ENCODE results near the gene SRMS. TPM values are rescaled to one million over a fixed set of nuclear protein-coding genes. Genes with fewer than 3 reads are reported as not detected.

The SRMS gene
- total RNA-seq, 1 donor from 2014 or later, result not detected

GRCh38 chr20:63546256-63546955 is 1.1 kb downstream of the SRMS start:
- no peak for DNase-seq (ENCODE audit: low spot score)
- no peak overlapping the region for H2AFZ ChIP-seq (replicated peaks)
- no peak overlapping the region for H3K9ac ChIP-seq
- Mint-ChIP-seq H3K9me3 (no peaks in the 10 kb centered on the region), H3K4me1 (peaks cover 10% of the 10 kb centered on the region), H3K27ac (no peak overlapping the region), H3K4me3 (no peak overlapping the region), H3K27me3 (ENCODE audit: insufficient read depth, low read depth) (peaks cover 11% of the 10 kb centered on the region), H3K36me3 (no peaks in the 10 kb centered on the region)
- H3K79me2 ChIP-seq (ENCODE audit: low read depth), result no peaks in the 10 kb centered on the region
- H3K36me3 ChIP-seq, result no peaks in the 10 kb centered on the region
- no peaks in the 10 kb centered on the region for H3F3A ChIP-seq (ENCODE audit: low read depth)
- H3K27ac ChIP-seq, result no peak overlapping the region
- no peaks in the 10 kb centered on the region for H3K27me3 ChIP-seq
- H3K9me3 ChIP-seq (ENCODE audit: low read depth), result no peaks in the 10 kb centered on the region
- H3K4me1 ChIP-seq, result no peaks in the 10 kb centered on the region
- no peak overlapping the region for H3K4me3 ChIP-seq
- TF ChIP-seq EZH2phosphoT487 (IDR thresholded peaks at IDR 0.05) (no peak), EZH2 (IDR thresholded peaks at IDR 0.05) (no peak), CTCF (IDR thresholded peaks at IDR 0.05) (no peak)
- H4K20me1 ChIP-seq (ENCODE audit: low read depth), result no peaks in the 10 kb centered on the region
- H3K4me2 ChIP-seq, result no peak overlapping the region

- H3K4me2 ChIP-seq, result no peak overlapping the region
- DNase-seq (ENCODE audit: low spot score), result no peak
- H3K27ac ChIP-seq, result no peak overlapping the region
- Mint-ChIP-seq H3K27ac (no peak overlapping the region), H3K27me3 (ENCODE audit: insufficient read depth, low read depth) (peaks cover 11% of the 10 kb centered on the region), H3K4me1 (peaks cover 10% of the 10 kb centered on the region), H3K36me3 (no peaks in the 10 kb centered on the region), H3K4me3 (no peak overlapping the region), H3K9me3 (no peaks in the 10 kb centered on the region)
- no peaks in the 10 kb centered on the region for H3F3A ChIP-seq (ENCODE audit: low read depth)
- H3K36me3 ChIP-seq, result no peaks in the 10 kb centered on the region
- no peak overlapping the region for H2AFZ ChIP-seq (replicated peaks)
- no peaks in the 10 kb centered on the region for H3K27me3 ChIP-seq
- H3K9ac ChIP-seq, result no peak overlapping the region
- H4K20me1 ChIP-seq (ENCODE audit: low read depth), result no peaks in the 10 kb centered on the region
- no peaks in the 10 kb centered on the region for H3K9me3 ChIP-seq (ENCODE audit: low read depth)
- no peaks in the 10 kb centered on the region for H3K4me1 ChIP-seq
- no peak overlapping the region for H3K4me3 ChIP-seq
- TF ChIP-seq CTCF (IDR thresholded peaks at IDR 0.05) (no peak), EZH2 (IDR thresholded peaks at IDR 0.05) (no peak), EZH2phosphoT487 (IDR thresholded peaks at IDR 0.05) (no peak)
- no peaks in the 10 kb centered on the region for H3K79me2 ChIP-seq (ENCODE audit: low read depth)
Observed at GRCh38 chr20:63545814-63546213, 1.7 kb downstream of the SRMS start.

GRCh38 chr20:63544958-63545516 is 2.5 kb downstream of the SRMS start:
- H3K4me1 Mint-ChIP-seq, result peaks cover 10% of the 10 kb centered on the region
- H3K9me3 ChIP-seq (ENCODE audit: low read depth), result no peaks in the 10 kb centered on the region
- H3K36me3 Mint-ChIP-seq, result no peaks in the 10 kb centered on the region
- no peak overlapping the region for H3K27ac ChIP-seq
- no peaks in the 10 kb centered on the region for H3K36me3 ChIP-seq
- peak overlapping the region; percentile 82 for H3K27ac Mint-ChIP-seq
- TF ChIP-seq EZH2phosphoT487 (IDR thresholded peaks at IDR 0.05) (no peak), CTCF (IDR thresholded peaks at IDR 0.05) (no peak), EZH2 (IDR thresholded peaks at IDR 0.05) (no peak)
- H3K4me1 ChIP-seq, result no peaks in the 10 kb centered on the region
- no peak overlapping the region for H3K4me2 ChIP-seq
- no peak overlapping the region for H3K4me3 ChIP-seq
- peaks cover 11% of the 10 kb centered on the region for H3K27me3 Mint-ChIP-seq (ENCODE audit: insufficient read depth, low read depth)
- no peaks in the 10 kb centered on the region for H3F3A ChIP-seq (ENCODE audit: low read depth)
- H2AFZ ChIP-seq (replicated peaks), result no peak overlapping the region
- no peaks in the 10 kb centered on the region for H3K79me2 ChIP-seq (ENCODE audit: low read depth)
- H3K4me3 Mint-ChIP-seq, result no peak overlapping the region
- H3K27me3 ChIP-seq, result no peaks in the 10 kb centered on the region
- DNase-seq (ENCODE audit: low spot score), result no peak
- no peak overlapping the region for H3K9ac ChIP-seq
- H3K9me3 Mint-ChIP-seq, result no peaks in the 10 kb centered on the region
- no peaks in the 10 kb centered on the region for H4K20me1 ChIP-seq (ENCODE audit: low read depth)

Data from neural progenitor cell (in vitro differentiated cells).